ENCODE data around the gene CDK4.
A peak's percentile ranks its signal among the peaks of the same experiment; 100 is the strongest.
"Not testable (repeated sequence)": the region's sequence is repeated elsewhere in the genome, so short reads cannot be mapped to it uniquely, and the experiment has no call there.

CDK4 gene

GRCh38 chr12:57726151-57726883 lies 25.8 kb downstream of the CDK4 start:
- H3K4me1 Mint-ChIP-seq, result peaks cover 7% of the 10 kb centered on the region
- DNase-seq, result peak; percentile 44
- H3K9me3 Mint-ChIP-seq, result no peaks in the 10 kb centered on the region
- H3K27ac Mint-ChIP-seq, result no peak overlapping the region
- CTCF ChIA-PET, result interaction anchor here (1.4 kb wide), 1 partner anchor 15 kb away, joined by 6 read pairs; no protein-coding TSS in a partner anchor
- H3K4me3 Mint-ChIP-seq, result no peak overlapping the region
- H3K27me3 Mint-ChIP-seq, result no peaks in the 10 kb centered on the region
- peaks cover 50% of the 10 kb centered on the region for H3K36me3 Mint-ChIP-seq

- CTCF ChIA-PET, result interaction anchor here (1.4 kb wide), 1 partner anchor 16 kb away, joined by 6 read pairs; no protein-coding TSS in a partner anchor
- H3K36me3 Mint-ChIP-seq, result peaks cover 49% of the 10 kb centered on the region
- H3K4me1 Mint-ChIP-seq, result peaks cover 7% of the 10 kb centered on the region
- no peak for DNase-seq
- H3K4me3 Mint-ChIP-seq, result no peak overlapping the region
- H3K27me3 Mint-ChIP-seq, result no peaks in the 10 kb centered on the region
- no peaks in the 10 kb centered on the region for H3K9me3 Mint-ChIP-seq
- peak overlapping the region; percentile 81 for H3K27ac Mint-ChIP-seq
Measured at GRCh38 chr12:57725851-57726150, 26.3 kb downstream of the CDK4 start.

GRCh38 chr12:57724936-57725740 lies 27.0 kb downstream of the CDK4 start:
- no peak overlapping the region for H3K27ac Mint-ChIP-seq
- H3K36me3 Mint-ChIP-seq, result peaks cover 43% of the 10 kb centered on the region
- no peaks in the 10 kb centered on the region for H3K27me3 Mint-ChIP-seq
- DNase-seq, result no peak
- CTCF ChIA-PET, result interaction anchor here (0.7 to 1.4 kb wide), 2 partner anchors 16 kb away, joined by 3 to 6 read pairs; no protein-coding TSS in a partner anchor
- no peaks in the 10 kb centered on the region for H3K9me3 Mint-ChIP-seq
- H3K4me1 Mint-ChIP-seq, result peaks cover 7% of the 10 kb centered on the region
- no peak overlapping the region for H3K4me3 Mint-ChIP-seq

GRCh38 chr12:57724003-57724935 lies 27.8 kb downstream of the CDK4 start:
- no peaks in the 10 kb centered on the region for H3K27me3 Mint-ChIP-seq
- H3K4me3 Mint-ChIP-seq, result no peak overlapping the region
- no peaks in the 10 kb centered on the region for H3K9me3 Mint-ChIP-seq
- peaks cover 7% of the 10 kb centered on the region for H3K4me1 Mint-ChIP-seq
- no peak overlapping the region for H3K27ac Mint-ChIP-seq
- H3K36me3 Mint-ChIP-seq, result peaks cover 41% of the 10 kb centered on the region
- CTCF ChIA-PET, result interaction anchor here (0.5 to 0.7 kb wide), 2 partner anchors 17 to 91 kb away, joined by 3 read pairs; no protein-coding TSS in a partner anchor
- peak; percentile 16 for DNase-seq

GRCh38 chr12:57723630-57723962 lies 28.5 kb downstream of the CDK4 start:
- no peaks in the 10 kb centered on the region for H3K27me3 Mint-ChIP-seq
- H3K27ac Mint-ChIP-seq, result no peak overlapping the region
- no peak for DNase-seq

GRCh38 chr12:57722716-57723629 lies 29.1 kb downstream of the CDK4 start:
- Mint-ChIP-seq H3K36me3 (peaks cover 45% of the 10 kb centered on the region), H3K27ac (peak overlapping the region; percentile 68), H3K4me1 (peaks cover 9% of the 10 kb centered on the region), H3K4me3 (no peak overlapping the region), H3K27me3 (no peaks in the 10 kb centered on the region), H3K9me3 (no peaks in the 10 kb centered on the region)
- peak; percentile 19 for DNase-seq
- CTCF ChIA-PET, result interaction anchor here (1.0 to 1.2 kb wide), 2 partner anchors 14 to 138 kb away, joined by 3 to 4 read pairs; no protein-coding TSS in a partner anchor

More at GRCh38 chr12:57723630-57723962, 28.5 kb downstream of the CDK4 start:
- CTCF ChIA-PET, result no interaction called here
- Mint-ChIP-seq H3K4me3 (no peak overlapping the region), H3K4me1 (peaks cover 7% of the 10 kb centered on the region), H3K9me3 (no peaks in the 10 kb centered on the region), H3K36me3 (peaks cover 44% of the 10 kb centered on the region)

- not testable (repeated sequence) for H3K27me3 Mint-ChIP-seq, H3K4me3 Mint-ChIP-seq, H3K4me1 Mint-ChIP-seq, H3K9me3 Mint-ChIP-seq
- peak; percentile 16 for DNase-seq
- H3K36me3 Mint-ChIP-seq, result peaks cover 46% of the 10 kb centered on the region
- H3K27ac Mint-ChIP-seq, result peak overlapping the region; percentile 80
- CTCF ChIA-PET, result interaction anchor here (1.0 to 1.2 kb wide), 2 partner anchors 15 to 137 kb away, joined by 3 to 4 read pairs; no protein-coding TSS in a partner anchor
Measured at GRCh38 chr12:57721846-57722608, 30.1 kb downstream of the CDK4 start.

- CTCF ChIA-PET, result interaction anchor here (2.1 kb wide), 1 partner anchor 21 kb away, joined by 6 read pairs; no protein-coding TSS in a partner anchor
- peak; percentile 21 for DNase-seq
- peaks cover 5% of the 10 kb centered on the region for H3K4me1 Mint-ChIP-seq
- no peaks in the 10 kb centered on the region for H3K27me3 Mint-ChIP-seq
- peak overlapping the region; percentile 80 for H3K27ac Mint-ChIP-seq
- H3K36me3 Mint-ChIP-seq, result peaks cover 44% of the 10 kb centered on the region
- H3K9me3 Mint-ChIP-seq, result no peaks in the 10 kb centered on the region
- H3K4me3 Mint-ChIP-seq, result no peak overlapping the region
Measured at GRCh38 chr12:57720606-57721595, 31.2 kb downstream of the CDK4 start.

GRCh38 chr12:57719777-57720605 lies 32.1 kb downstream of the CDK4 start:
- no peak for DNase-seq
- peak overlapping the region; percentile 0 for H3K27ac Mint-ChIP-seq
- peaks cover 5% of the 10 kb centered on the region for H3K4me1 Mint-ChIP-seq
- no peak overlapping the region for H3K4me3 Mint-ChIP-seq
- H3K27me3 Mint-ChIP-seq, result no peaks in the 10 kb centered on the region
- CTCF ChIA-PET, result interaction anchor here (2.1 kb wide), 1 partner anchor 22 kb away, joined by 6 read pairs; no protein-coding TSS in a partner anchor
- peaks cover 48% of the 10 kb centered on the region for H3K36me3 Mint-ChIP-seq
- H3K9me3 Mint-ChIP-seq, result no peaks in the 10 kb centered on the region

GRCh38 chr12:57718641-57719528 lies 33.2 kb downstream of the CDK4 start:
- no peak overlapping the region for H3K27ac Mint-ChIP-seq
- peaks cover 2% of the 10 kb centered on the region for H3K4me1 Mint-ChIP-seq
- H3K36me3 Mint-ChIP-seq, result peaks cover 47% of the 10 kb centered on the region
- no peaks in the 10 kb centered on the region for H3K9me3 Mint-ChIP-seq
- no peak overlapping the region for H3K4me3 Mint-ChIP-seq
- CTCF ChIA-PET, result interaction anchor here (0.7 to 2.1 kb wide), 2 partner anchors 23 to 26 kb away, joined by 3 to 6 read pairs; no protein-coding TSS in a partner anchor
- DNase-seq, result peak; percentile 19
- H3K27me3 Mint-ChIP-seq, result no peaks in the 10 kb centered on the region
